GM21737 (cell line): ENCODE results near the gene ADGRG7.

ENCODE experiments used
- ATAC-seq: cut with Tn5 transposase; IDR thresholded peaks from one replicate; pipeline ENCODE4 v1.9.1; 2021; ENCODE audit warnings: mild to moderate bottlenecking, moderate library complexity; ENCODE audit not compliant: unreplicated experiment

ADGRG7 gene

DNA sequence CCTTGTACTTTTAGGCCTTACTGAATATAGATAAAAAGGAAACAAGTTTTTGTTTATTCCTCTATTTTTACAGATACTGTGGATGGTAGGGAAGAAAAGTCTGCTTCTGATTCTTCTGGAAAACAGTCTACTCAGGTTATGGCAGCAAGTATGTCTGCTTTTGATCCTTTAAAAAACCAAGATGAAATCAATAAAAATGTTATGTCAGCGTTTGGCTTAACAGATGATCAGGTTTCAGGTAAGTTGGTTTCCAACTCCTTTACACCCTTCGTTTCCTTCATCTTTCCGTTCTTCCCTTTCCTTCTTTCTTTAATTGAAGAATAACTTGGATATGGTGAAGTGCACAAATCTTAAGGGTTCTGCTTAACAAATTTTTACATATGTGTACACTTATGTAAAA, 123.0 kb downstream of the ADGRG7 start:
- no peak for ATAC-seq

DNA sequence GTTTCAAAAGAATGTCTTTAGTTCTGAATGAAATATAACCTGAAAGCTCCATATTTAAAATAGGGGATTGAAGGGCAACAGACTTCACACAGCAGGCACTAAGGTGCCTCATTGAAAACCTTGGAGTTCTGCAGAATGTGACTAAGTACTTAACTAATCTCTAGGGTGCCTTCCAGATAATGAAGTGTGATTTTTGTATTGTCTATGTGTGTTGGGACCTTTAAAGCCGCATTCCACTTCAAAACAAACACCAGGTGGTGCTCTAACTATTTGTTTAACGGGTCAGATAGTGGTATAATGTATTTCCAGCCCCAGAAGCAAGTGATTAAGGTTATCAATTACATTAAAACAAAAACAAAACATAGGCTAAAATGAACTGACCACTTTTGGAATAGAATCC, 127.9 kb downstream of the ADGRG7 start:
- ATAC-seq, result no peak

DNA sequence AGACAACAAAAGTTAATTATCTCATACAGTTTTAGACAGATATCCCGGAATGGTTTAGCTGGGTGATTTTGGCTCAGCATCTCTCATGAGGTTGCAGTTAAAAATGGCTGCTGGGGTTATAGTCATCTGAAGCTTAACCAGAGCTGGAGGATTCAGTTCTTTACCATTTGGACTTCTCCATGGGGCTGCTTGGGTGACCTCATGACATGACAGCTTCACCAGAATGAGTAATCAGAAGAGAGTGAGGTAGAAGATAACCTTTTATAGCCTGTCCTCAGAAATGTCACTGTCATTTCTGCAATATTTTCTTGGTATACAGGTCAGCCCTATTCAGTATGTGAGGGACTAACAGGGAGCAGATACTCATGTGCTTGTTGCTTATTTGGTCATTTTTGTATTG, 130.8 kb downstream of the ADGRG7 start:
- no peak for ATAC-seq

DNA sequence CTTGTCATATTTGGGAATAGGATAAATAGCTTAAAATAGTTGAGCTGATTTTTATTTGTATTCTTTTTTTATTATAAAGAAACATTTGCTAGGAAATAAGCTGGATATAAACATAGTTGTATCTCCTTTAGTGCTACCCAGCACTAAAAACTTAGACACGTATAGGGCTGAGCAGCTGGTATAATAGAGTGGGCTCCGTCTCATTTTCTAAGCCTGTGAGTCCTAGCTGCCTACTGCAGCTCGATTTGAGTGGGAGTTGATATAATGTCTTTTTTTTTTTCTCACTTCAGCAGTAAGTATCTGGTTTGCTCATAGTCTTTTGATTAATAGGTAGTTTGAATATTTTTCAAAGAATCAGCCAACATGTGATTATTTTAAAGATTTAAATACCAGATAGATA, 134.1 kb downstream of the ADGRG7 start:
- no peak for ATAC-seq

DNA sequence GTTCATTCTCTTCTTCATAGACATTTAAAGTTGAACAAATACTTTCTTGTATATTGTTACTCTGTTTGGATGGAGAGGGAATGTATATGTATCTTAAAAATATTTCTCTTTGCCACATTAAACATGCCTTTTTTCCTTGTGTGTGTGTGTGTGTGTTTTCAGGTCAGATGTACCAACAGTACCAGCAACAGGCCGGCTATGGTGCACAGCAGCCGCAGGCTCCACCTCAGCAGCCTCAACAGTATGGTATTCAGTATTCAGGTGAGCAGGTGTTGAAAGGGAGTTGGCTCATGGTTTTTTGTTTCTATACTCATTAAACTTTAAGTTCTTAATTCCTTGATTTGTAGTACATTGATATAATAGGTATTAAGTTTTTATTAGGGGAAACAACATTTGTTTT, 135.3 kb downstream of the ADGRG7 start:
- ATAC-seq, result no peak
